ENCODE data around the gene MAP3K14. TPM values are rescaled to one million over a fixed set of nuclear protein-coding genes. Genes with fewer than 3 reads are reported as not detected.

MAP3K14 gene
- total RNA-seq, 1 experiment from 2014 or later, result 23.5 TPM

DNA sequence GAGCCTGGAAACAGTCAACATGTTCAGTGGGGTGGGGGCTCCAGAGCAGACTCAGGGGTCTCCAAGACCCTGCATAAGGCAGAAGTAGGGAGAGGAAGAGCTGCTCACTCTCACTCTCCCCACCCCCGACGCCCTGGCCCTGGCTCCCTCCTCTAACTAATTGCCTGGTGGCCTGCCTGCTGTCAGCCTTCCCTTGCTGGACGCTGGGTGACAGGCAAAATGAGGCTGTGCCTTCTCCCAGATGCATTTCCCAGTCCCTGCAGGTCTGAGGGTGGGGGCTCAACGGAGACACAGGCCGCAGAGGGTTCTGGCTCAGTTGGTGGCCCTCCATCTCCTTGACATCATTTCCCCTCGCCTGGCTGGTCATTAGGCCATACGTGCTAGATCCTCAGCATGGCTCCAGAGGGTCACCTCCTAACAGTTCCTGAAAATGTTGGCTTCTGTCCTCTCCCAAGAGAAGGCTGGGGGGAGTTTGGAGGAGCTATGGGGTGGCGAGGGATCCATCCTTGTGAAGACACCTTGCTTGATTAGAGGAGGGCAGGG is 93.8 kb downstream of the MAP3K14 start:
- in situ Hi-C loops (cut with HindIII; ENCODE audit: low pct_unique_long_range_greater_than_20kb, low sequenced_read_pairs), result no loop called here

DNA sequence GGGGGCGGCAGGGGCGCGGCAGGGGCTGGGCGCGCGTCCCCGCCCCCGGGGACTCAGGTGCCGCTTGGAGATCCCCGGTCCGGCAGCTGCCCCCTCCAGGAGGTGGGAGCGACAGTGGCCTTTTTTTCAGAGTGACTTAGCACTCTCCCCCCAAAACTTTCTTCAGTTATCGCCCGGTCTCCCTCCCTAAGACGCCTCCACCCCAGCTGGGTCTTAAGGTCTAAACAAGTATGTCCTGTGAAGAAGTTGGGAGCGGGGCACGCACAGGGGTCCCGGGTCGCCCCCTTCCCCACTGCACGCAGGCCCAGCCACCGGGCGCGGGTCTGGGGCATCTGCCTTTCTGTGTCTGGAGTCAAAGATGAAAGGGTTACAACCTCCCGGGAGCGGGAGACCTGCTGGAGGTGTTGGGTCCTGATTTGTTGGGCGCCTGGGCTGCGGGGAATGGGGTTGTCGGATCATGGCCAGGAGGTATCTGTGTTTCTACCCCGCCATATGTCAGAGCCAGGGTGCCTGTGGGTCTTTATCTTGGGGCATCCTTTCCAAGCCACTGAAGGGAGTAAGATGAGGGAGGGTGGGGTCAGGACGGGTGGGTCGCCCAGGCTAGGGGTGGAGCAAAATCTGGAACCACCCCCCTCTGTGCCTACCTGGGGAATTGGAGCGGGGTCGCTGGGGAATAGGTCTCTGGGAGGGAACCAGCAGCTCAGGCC is 94.4 kb downstream of the MAP3K14 start:
- in situ Hi-C loops (cut with HindIII; ENCODE audit: low pct_unique_long_range_greater_than_20kb, low sequenced_read_pairs), result no loop called here
- DNase-seq (ENCODE audit: low read depth), result no peak

More for the DNA sequence above, 93.8 kb downstream of the MAP3K14 start:
- no peak for DNase-seq (ENCODE audit: low read depth)

DNA sequence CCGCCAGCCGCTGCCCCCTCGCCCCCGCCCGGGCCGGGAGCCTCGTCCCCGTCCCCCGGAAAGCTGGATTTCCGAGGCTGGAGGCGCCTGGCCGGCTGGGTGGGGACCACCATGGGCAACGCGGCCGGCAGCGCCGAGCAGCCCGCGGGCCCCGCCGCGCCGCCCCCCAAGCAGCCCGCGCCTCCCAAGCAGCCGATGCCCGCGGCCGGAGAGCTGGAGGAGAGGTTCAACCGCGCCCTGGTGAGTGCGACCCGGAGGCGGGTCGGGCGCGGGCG is 94.9 kb downstream of the MAP3K14 start:
- in situ Hi-C loops (cut with HindIII; ENCODE audit: low pct_unique_long_range_greater_than_20kb, low sequenced_read_pairs), result no loop called here
- DNase-seq (ENCODE audit: low read depth), result no peak

DNA sequence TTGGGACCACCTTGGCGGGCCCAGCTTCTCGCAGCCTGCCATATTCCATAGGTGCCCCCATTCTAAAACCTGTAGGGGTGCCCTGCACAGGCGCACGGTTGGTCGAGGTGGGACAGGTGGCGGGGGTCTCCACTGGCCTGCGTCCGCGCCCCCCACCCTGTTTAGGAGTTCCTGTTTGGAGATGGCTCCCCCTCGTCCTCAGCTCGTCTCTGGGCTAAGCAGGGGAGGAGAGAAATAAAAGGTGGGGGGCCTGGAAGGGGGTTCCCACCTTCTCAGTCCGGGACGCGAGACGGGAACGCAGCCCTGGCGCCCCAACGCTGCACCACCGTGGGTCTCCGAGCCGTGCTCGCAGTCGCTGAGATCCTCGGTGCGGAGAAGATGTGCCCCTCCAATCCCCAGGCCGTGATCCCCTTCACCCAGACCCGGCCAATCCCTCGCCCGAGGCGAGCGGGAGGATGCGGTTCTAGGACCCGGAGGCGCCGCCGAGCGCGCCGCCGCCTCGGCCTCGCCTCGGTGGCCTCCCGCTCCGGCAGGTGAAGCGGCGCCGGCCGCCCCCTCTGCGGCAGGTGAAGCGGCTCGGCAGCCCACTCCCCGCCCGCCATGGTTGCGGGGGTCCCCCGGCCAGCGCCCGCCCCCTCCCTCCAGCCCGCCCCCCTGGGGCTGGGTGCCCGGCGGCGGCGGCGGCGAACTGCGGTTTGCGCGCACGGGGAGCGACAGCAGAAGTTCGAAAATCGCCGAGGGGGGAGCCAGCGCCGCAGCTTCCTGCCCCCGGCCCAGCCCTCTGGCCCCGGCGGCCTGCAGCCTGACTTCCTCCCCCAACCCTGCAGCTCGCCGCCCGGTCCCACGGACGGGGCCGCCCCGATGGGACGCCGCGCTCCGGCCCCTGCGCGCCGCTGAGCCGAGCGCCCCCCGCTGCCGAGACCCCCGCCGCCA is 95.5 kb downstream of the MAP3K14 start, which contains the start of gene FMNL1:
FMNL1 (plus strand) TSS at position 805 of the 933 bp plus-strand sequence. CDS start 240 bp downstream, outside the sequence.
- in situ Hi-C loops (cut with HindIII; ENCODE audit: low pct_unique_long_range_greater_than_20kb, low sequenced_read_pairs), result no loop called here
- DNase-seq (ENCODE audit: low read depth), result no peak

DNA sequence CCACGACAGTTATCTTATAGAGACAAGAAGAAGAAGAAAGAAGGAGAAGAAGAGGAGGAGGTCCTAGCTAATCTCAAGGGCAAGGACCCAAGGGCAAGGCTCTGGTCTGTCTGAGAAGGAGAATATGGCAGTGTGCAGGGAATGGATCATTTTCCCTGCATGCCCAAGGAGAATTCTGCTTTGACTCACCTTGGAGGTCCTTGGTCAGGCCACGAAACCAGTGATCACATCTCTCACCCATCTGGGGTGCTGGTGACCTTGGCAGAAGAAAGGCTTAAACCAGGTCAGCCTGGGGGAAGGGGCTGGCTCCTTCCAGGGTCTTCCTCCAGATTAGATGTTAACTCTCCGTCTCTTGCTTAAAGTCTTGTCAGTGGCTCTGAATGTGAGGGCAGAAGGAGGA is 96.7 kb downstream of the MAP3K14 start:
- in situ Hi-C loops (cut with HindIII; ENCODE audit: low pct_unique_long_range_greater_than_20kb, low sequenced_read_pairs), result no loop called here
- DNase-seq (ENCODE audit: low read depth), result no peak

DNA sequence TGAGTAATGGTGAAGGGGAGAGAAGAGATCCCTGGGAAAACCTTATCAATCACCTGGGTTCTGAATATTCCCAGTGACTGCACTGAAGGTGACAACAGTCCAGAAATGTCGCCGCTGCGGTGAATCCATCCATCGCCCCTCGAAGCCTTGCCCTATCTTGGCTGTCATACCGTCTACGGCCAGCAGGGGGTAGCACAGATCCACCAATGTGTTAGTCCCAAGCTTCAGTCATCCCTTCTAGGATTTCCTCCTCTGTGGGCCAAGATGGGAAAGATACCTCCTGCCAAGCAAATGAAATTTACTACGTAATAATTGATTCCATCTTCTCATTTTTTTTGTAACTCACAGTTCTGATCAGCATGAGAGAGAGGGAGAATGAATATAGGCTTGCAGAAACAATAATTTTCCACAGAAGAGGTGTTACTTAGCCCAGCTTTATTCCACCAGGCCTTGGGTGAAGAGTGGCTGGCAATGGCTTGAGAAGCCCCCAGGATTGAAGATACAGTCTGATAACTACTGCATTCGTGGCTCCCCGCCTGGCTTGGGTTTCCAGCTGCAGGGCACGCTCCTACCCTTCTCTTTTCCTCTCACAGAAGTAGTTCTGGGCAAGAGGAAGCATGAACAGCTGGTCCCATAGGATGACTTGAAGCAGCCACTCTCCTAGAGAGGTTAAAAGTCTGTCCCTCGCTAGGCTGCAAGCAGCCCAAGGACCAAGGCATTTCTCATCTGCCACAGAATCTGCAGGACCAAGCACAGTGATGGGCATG is 97.7 kb downstream of the MAP3K14 start:
- DNase-seq (ENCODE audit: low read depth), result peak; percentile 61
- in situ Hi-C loops (cut with HindIII; ENCODE audit: low pct_unique_long_range_greater_than_20kb, low sequenced_read_pairs), result no loop called here

Other genes with a start within 250 kb of the MAP3K14 start
- gene PLCD3, start 184.5 kb downstream of the MAP3K14 start, total RNA-seq (2014; rRNA removed; shearing (Covaris generic); ENCODE audit: low replicate concordance), result 74.9 and 164 TPM in 2 replicates
- 7.8 and 16.7 TPM in 2 replicates for gene ACBD4, start 181.3 kb downstream of the MAP3K14 start, total RNA-seq (2014; rRNA removed; shearing (Covaris generic); ENCODE audit: low replicate concordance)
- gene HEXIM1, start 168.5 kb downstream of the MAP3K14 start, total RNA-seq (2014; rRNA removed; shearing (Covaris generic); ENCODE audit: low replicate concordance), result 11.6 and 13.0 TPM in 2 replicates
- 36.7 and 53.4 TPM in 2 replicates for gene HEXIM2, start 155.1 kb downstream of the MAP3K14 start, total RNA-seq (2014; rRNA removed; shearing (Covaris generic); ENCODE audit: low replicate concordance)
- 2.3 and 4.1 TPM in 2 replicates for gene FMNL1, start 95.1 kb downstream of the MAP3K14 start, total RNA-seq (2014; rRNA removed; shearing (Covaris generic); ENCODE audit: low replicate concordance)
- gene SPATA32, start 54.9 kb downstream of the MAP3K14 start, total RNA-seq (2014; rRNA removed; shearing (Covaris generic); ENCODE audit: low replicate concordance), result not detected in 2 replicates
- gene ARHGAP27, start 115.8 kb upstream of the MAP3K14 start, total RNA-seq (2014; rRNA removed; shearing (Covaris generic); ENCODE audit: low replicate concordance), result 15.8 and 25.4 TPM in 2 replicates
- gene PLEKHM1, start 173.7 kb upstream of the MAP3K14 start, total RNA-seq (2014; rRNA removed; shearing (Covaris generic); ENCODE audit: low replicate concordance), result 10.8 and 32.0 TPM in 2 replicates

All from Caki2 (cell line).